IMR-90 (cell line): ENCODE measurements around the gene FCHSD2. TPM values are rescaled to one million over a fixed set of nuclear protein-coding genes. Genes with fewer than 3 reads are reported as not detected.
A peak's percentile ranks its signal among the peaks of the same experiment; 100 is the strongest.

Experiments used
- ATAC-seq: fragments of 200-7000 bp; cut with Tn5 transposase; 2 replicates; pipeline ENCODE4 v1.9.1; 2020; ENCODE audit warnings: low read depth, mild to moderate bottlenecking, moderate library complexity
- BruUV-seq: library from RNA; stranded (reverse); fragments of 400-500 nt; replicated peaks from 2 replicates; lab custom pipeline; 2021; lab: Mats Ljungman, UMichigan
- CTCF ChIA-PET: fragments of 300-600 bp; formaldehyde crosslinking; extraction: SDS; loops from one replicate; lab custom pipeline; 2021; ENCODE audit warnings: antibody characterized with exemption; lab: Yijun Ruan, JAX
- POLR2A ChIA-PET: fragments of 300-600 bp; sonication (Branson Sonifier 250); formaldehyde crosslinking; loops from one replicate; lab custom pipeline; 2022; ENCODE audit warnings: antibody characterized with exemption; ENCODE audit not compliant: unreplicated experiment; lab: Charles Lee
- DNase-seq: peaks from one replicate; pipeline ENCODE4 v3.0.0; 2013
- H2AFZ ChIP-seq: replicated peaks from 2 replicates; pipeline ENCODE3; 2013; ENCODE audit warnings: low read length, mild to moderate bottlenecking; ENCODE audit not compliant: poor library complexity
- H2AK5ac ChIP-seq: 2 replicates; pipeline ENCODE4 v1.6.1; 2013; ENCODE audit warnings: low read depth, low read length, inconsistent platforms
- H2AK9ac ChIP-seq: replicated peaks from 2 replicates; pipeline ENCODE3; 2013; ENCODE audit warnings: mild to moderate bottlenecking, low read depth, low read length, moderate library complexity; ENCODE audit not compliant: poor library complexity
- H2BK120ac ChIP-seq: 2 replicates; pipeline ENCODE4 v1.6.1; 2013; ENCODE audit warnings: low read depth, low read length, inconsistent platforms
- H2BK15ac ChIP-seq: 3 replicates; pipeline ENCODE4 v1.6.1; 2013; ENCODE audit warnings: low read depth, low read length, inconsistent platforms
- H2BK20ac ChIP-seq: 2 replicates; pipeline ENCODE4 v1.6.1; 2013; ENCODE audit warnings: low read depth, mild to moderate bottlenecking, inconsistent platforms, low read length, moderate library complexity
- H2BK5ac ChIP-seq: 2 replicates; pipeline ENCODE4 v1.6.1; 2013; ENCODE audit warnings: mild to moderate bottlenecking, low read depth, low read length, inconsistent platforms; ENCODE audit not compliant: poor library complexity, severe bottlenecking
- H3K14ac ChIP-seq: replicated peaks from 2 replicates; pipeline ENCODE4 v1.6.1; 2013; ENCODE audit warnings: low read depth, low read length, inconsistent platforms
- H3K18ac ChIP-seq: 2 replicates; pipeline ENCODE4 v1.6.1; 2013; ENCODE audit warnings: low read depth, low read length, control low read depth
- H3K23ac ChIP-seq: 2 replicates; pipeline ENCODE4 v1.6.1; 2013; ENCODE audit warnings: low read depth, low read length, inconsistent platforms
- H3K27ac ChIP-seq: 2 replicates; pipeline ENCODE4 v1.5.1; 2013; ENCODE audit warnings: mild to moderate bottlenecking, control low read depth, low read length; ENCODE audit not compliant: insufficient read depth
- H3K27me3 ChIP-seq: 2 replicates; pipeline ENCODE4 v1.6.1; 2013; ENCODE audit warnings: low read length; ENCODE audit not compliant: control insufficient read depth, insufficient read depth
- H3K36me3 ChIP-seq: 2 replicates; pipeline ENCODE4 v1.6.1; 2013; ENCODE audit warnings: low read length, mixed read lengths; ENCODE audit not compliant: control insufficient read depth, insufficient read depth
- H3K4ac ChIP-seq: 2 replicates; pipeline ENCODE4 v1.6.1; 2013; ENCODE audit warnings: low read depth, low read length, inconsistent platforms
- H3K4me1 ChIP-seq: 2 replicates; pipeline ENCODE4 v1.6.1; 2013; ENCODE audit warnings: low read length, mixed read lengths; ENCODE audit not compliant: control insufficient read depth, insufficient read depth
- H3K4me2 ChIP-seq: 2 replicates; pipeline ENCODE4 v1.6.1; 2013; ENCODE audit warnings: low read depth, mild to moderate bottlenecking, control low read depth, low read length, moderate library complexity
- H3K4me3 ChIP-seq: 2 replicates; pipeline ENCODE4 v1.5.1; 2013; ENCODE audit warnings: low read depth, mild to moderate bottlenecking, control low read depth, low read length, moderate library complexity; ENCODE audit not compliant: insufficient read depth
- H3K56ac ChIP-seq: 2 replicates; pipeline ENCODE4 v1.6.1; 2013; ENCODE audit warnings: low read length, inconsistent platforms; ENCODE audit not compliant: insufficient read depth; ENCODE audit errors: extremely low read depth
- H3K79me1 ChIP-seq, 2 experiments: 2 replicates each; pipeline ENCODE4 v1.6.1; 2013; ENCODE audit warnings: low read length in 2 of 2, inconsistent platforms in 1 of 2, low read depth in 1 of 2
- H3K9ac ChIP-seq: 2 replicates; pipeline ENCODE4 v1.6.1; 2013; ENCODE audit warnings: low read depth, low read length, control low read depth
- H3K9me1 ChIP-seq: 2 replicates; pipeline ENCODE4 v1.6.1; 2013; ENCODE audit warnings: low read length, inconsistent platforms; ENCODE audit not compliant: insufficient read depth
- H3K9me3 ChIP-seq: 2 replicates; pipeline ENCODE4 v1.6.1; 2013; ENCODE audit warnings: low read length; ENCODE audit not compliant: control insufficient read depth, insufficient read depth
- H4K20me1 ChIP-seq: 2 replicates; pipeline ENCODE4 v1.6.1; 2013; ENCODE audit warnings: low read length, inconsistent platforms; ENCODE audit not compliant: insufficient read depth
- H4K5ac ChIP-seq: 2 replicates; pipeline ENCODE4 v1.6.1; 2013; ENCODE audit warnings: mild to moderate bottlenecking, low read depth, low read length, control low read depth
- H4K8ac ChIP-seq, 2 experiments: 2 replicates each; pipeline ENCODE4 v1.6.1; 2013; ENCODE audit warnings: low read depth in 2 of 2, low read length in 2 of 2, control low read depth in 1 of 2, inconsistent platforms in 1 of 2
- H4K91ac ChIP-seq: 2 replicates; pipeline ENCODE4 v1.6.1; 2013; ENCODE audit warnings: low read depth, low read length, inconsistent platforms; ENCODE audit not compliant: insufficient read depth
- BHLHE40 ChIP-seq: fragments of 150-350 bp; IDR thresholded peaks from 2 replicates; pipeline ENCODE4 v1.6.1; 2016; ENCODE audit warnings: mild to moderate bottlenecking, low read depth, low read length
- CEBPB ChIP-seq: IDR thresholded peaks from 2 replicates; pipeline ENCODE4 v1.6.1; 2012; ENCODE audit warnings: low read depth, low read length, improper control_type of control experiment
- CTCF ChIP-seq: conservative IDR thresholded peaks from 2 replicates; pipeline ENCODE4 v1.5.1; 2012; ENCODE audit warnings: mild to moderate bottlenecking, low read depth, low read length, improper control_type of control experiment
- ELK1 ChIP-seq: fragments of 150-350 bp; IDR thresholded peaks from 2 replicates; pipeline ENCODE4 v1.6.1; 2016; ENCODE audit warnings: low read depth, mild to moderate bottlenecking, low read length, moderate library complexity, borderline replicate concordance
- FOS ChIP-seq: fragments of 150-350 bp; IDR thresholded peaks from 2 replicates; pipeline ENCODE4 v1.6.1; 2016; ENCODE audit warnings: low read depth, low read length
- MAFK ChIP-seq: IDR thresholded peaks from 2 replicates; pipeline ENCODE4 v1.6.1; 2012; ENCODE audit warnings: low read depth, low read length, improper control_type of control experiment
- RAD21 ChIP-seq: IDR thresholded peaks from 2 replicates; pipeline ENCODE4 v1.6.1; 2012; ENCODE audit warnings: low read length, improper control_type of control experiment
- RFX5 ChIP-seq: IDR thresholded peaks from 2 replicates; pipeline ENCODE4 v1.8.0; 2012; ENCODE audit warnings: low read depth, mild to moderate bottlenecking, low read length, moderate library complexity
- SMC3 ChIP-seq: fragments of 150-350 bp; IDR thresholded peaks from 2 replicates; pipeline ENCODE4 v1.6.1; 2016; ENCODE audit warnings: low read depth, mild to moderate bottlenecking, antibody characterized with exemption, low read length, moderate library complexity
- WGBS, 2 experiments: methylation state at CpG; one replicate each; pipeline versions ENCODE4 v1.1.5 to v1.1.7; 2013; ENCODE audit warnings: missing lambda C conversion rate in 2 of 2; ENCODE audit not compliant: insufficient read length in 1 of 2; ENCODE audit errors: extremely low coverage in 2 of 2; 5-methylcytosine and 5-hydroxymethylcytosine counted together
- dilution Hi-C: fragments of 300-500 bp; cut with HindIII; formaldehyde crosslinking; loops from one replicate; pipeline ENCODE4 v1.14.3; 2018; ENCODE audit warnings: low sequenced_read_pairs; ENCODE audit not compliant: unreplicated experiment
- in situ Hi-C: fragments of 300-500 bp; cut with MboI; formaldehyde crosslinking; loops from 3 replicates; pipeline ENCODE4 v1.14.3; 2019; ENCODE audit warnings: low sequenced_read_pairs, inconsistent platforms, mixed read lengths
- intact Hi-C: fragments of 100-400 bp; cut with micrococcal nuclease; formaldehyde crosslinking; loops from 2 replicates; pipeline ENCODE4 v1.10.0; 2022
- polyA plus RNA-seq, 3 experiments: library from polyadenylated mRNA; depleted of rRNA; stranded (reverse); fragments of >200 nt; gene quantifications; 2 replicates each; pipeline ENCODE4 v1.2.3, GENCODE V29; 2012; ENCODE audit warnings: low replicate concordance in 1 of 3
- total RNA-seq: library from RNA; depleted of rRNA; stranded (reverse); fragments of >200 nt; gene quantifications from 2 replicates; pipeline ENCODE4 v1.2.3, GENCODE V29; 2012

Gene FCHSD2
- total and polyA plus RNA-seq, 2 of the 4 experiments (the other 2 are of a cell fraction), result 5.9 to 18.7 TPM

GRCh38 chr11:73013021-73013420, 129.1 kb downstream of the FCHSD2 start (continued):
- TF ChIP-seq MAFK (no peak), BHLHE40 (no peak), CEBPB (no peak), FOS (no peak), SMC3 (no peak), RAD21 (no peak)

- H3K4me2 ChIP-seq, result no peak overlapping the region; the same call in 1 of the 2 replicates
- H3K79me1 ChIP-seq, result peaks cover 16 to 37% of the 10 kb centered on the region in 2 experiments
- peaks cover 8% of the 10 kb centered on the region for H3K36me3 ChIP-seq
- intact Hi-C loops, result loop anchor here (10.0 kb wide), 1 partner anchor 77 kb away; no protein-coding TSS in a partner anchor
- no peak overlapping the region for H2AK5ac ChIP-seq
- CTCF ChIA-PET, result no interaction called here
- no peak overlapping the region for H2AK9ac ChIP-seq
- in situ Hi-C loops, result no loop called here
- no peak overlapping the region for H2BK5ac ChIP-seq
- peaks cover 5% of the 10 kb centered on the region; the same call in 1 of the 2 replicates for H3K4me1 ChIP-seq
- dilution Hi-C loops, result no loop called here
- POLR2A ChIA-PET, result no interaction called here
- ATAC-seq (peak; percentile 73), DNase-seq (peak; percentile 59)
- H3K23ac ChIP-seq, result no peak overlapping the region
- H4K20me1 ChIP-seq, result peaks cover 5% of the 10 kb centered on the region; the same call in 1 of the 2 replicates
- H3K27ac ChIP-seq, result no peak overlapping the region
- no peak overlapping the region for H2BK15ac ChIP-seq
- H3K9me3 ChIP-seq, result peaks cover 7% of the 10 kb centered on the region
- no peak overlapping the region for H3K9ac ChIP-seq
- no peak overlapping the region for H4K8ac ChIP-seq
- H3K56ac ChIP-seq, result no peak overlapping the region
- no peak overlapping the region for H2BK20ac ChIP-seq
- no peak overlapping the region for H4K5ac ChIP-seq
- no CpG with 5 or more reads among the region's 2 CpGs for WGBS, 2 experiments
- H3K4me3 ChIP-seq, result no peak overlapping the region
- no peak overlapping the region for H2BK120ac ChIP-seq
- no peak overlapping the region for H3K14ac ChIP-seq
- H3K27me3 ChIP-seq, result no peaks in the 10 kb centered on the region
- no peak overlapping the region for H3K18ac ChIP-seq
- TF ChIP-seq RFX5, result no peak
- TF ChIP-seq ELK1, result no peak
- no peak for TF ChIP-seq CTCF
- no peak for TF ChIP-seq FOS
- no peak for TF ChIP-seq MAFK
- no peak for TF ChIP-seq BHLHE40
- H3K9me1 ChIP-seq, result peaks cover 13% of the 10 kb centered on the region
- no peak overlapping the region for H2AFZ ChIP-seq
- no peak overlapping the region for H3K4ac ChIP-seq
- BruUV-seq, result no TSS peak
- no peak overlapping the region for H4K91ac ChIP-seq
Measured at GRCh38 chr11:73012121-73012863, 129.8 kb downstream of the FCHSD2 start.
